Measurements from ENCODE around the gene COX17.
A peak's percentile ranks its signal among the peaks of the same experiment; 100 is the strongest.
"Not testable (repeated sequence)": the region's sequence is repeated elsewhere in the genome, so short reads cannot be mapped to it uniquely, and the experiment has no call there.

COX17 gene

GRCh38 chr3:119676771-119677640 lies at the start of gene COX17:
Gene COX17, minus strand, starts transcription at chr3:119677406. Its CDS starts 96 bp downstream, at chr3:119677310.
- DNase-seq (ENCODE audit: low read depth in 2 of 2) = peak; percentile 93 to 96

- no peak for DNase-seq (ENCODE audit: low read depth in 2 of 2)
Measured at GRCh38 chr3:119726909-119727308, 49.7 kb upstream of the COX17 start.

GRCh38 chr3:119723022-119723421 lies 45.8 kb upstream of the COX17 start:
- DNase-seq (ENCODE audit: low read depth in 2 of 2) = no peak

- DNase-seq (ENCODE audit: low read depth in 2 of 2) = no peak
Measured at GRCh38 chr3:119717520-119717919, 40.3 kb upstream of the COX17 start.

- DNase-seq (ENCODE audit: low read depth in 2 of 2) = no peak
Measured at GRCh38 chr3:119716998-119717397, 39.8 kb upstream of the COX17 start.

GRCh38 chr3:119715105-119715504 lies 37.9 kb upstream of the COX17 start:
- no peak for DNase-seq (ENCODE audit: low read depth in 2 of 2)

- DNase-seq (ENCODE audit: low read depth in 2 of 2) = no peak
Measured at GRCh38 chr3:119703820-119704531, 26.8 kb upstream of the COX17 start.

- peak; percentile 65 to 80 for DNase-seq (ENCODE audit: low read depth in 2 of 2)
Measured at GRCh38 chr3:119702530-119703527, 25.6 kb upstream of the COX17 start, which contains the start of gene CFAP91. Gene CFAP91, plus strand, starts transcription at chr3:119703022. Its CDS starts 77 bp downstream, at chr3:119703099.

- no peak for DNase-seq (ENCODE audit: low read depth in 2 of 2)
Measured at GRCh38 chr3:119700920-119701734, 23.9 kb upstream of the COX17 start.

GRCh38 chr3:119700269-119700919 lies 23.2 kb upstream of the COX17 start:
- DNase-seq (ENCODE audit: low read depth in 2 of 2) = no peak

GRCh38 chr3:119697394-119697793 lies 20.2 kb upstream of the COX17 start:
- DNase-seq (ENCODE audit: low read depth in 2 of 2) = no peak

GRCh38 chr3:119695480-119695879 lies 18.3 kb upstream of the COX17 start:
- no peak for DNase-seq (ENCODE audit: low read depth in 2 of 2)

GRCh38 chr3:119690043-119690656 lies 12.9 kb upstream of the COX17 start:
- no peak for DNase-seq (ENCODE audit: low read depth in 2 of 2)

- DNase-seq (ENCODE audit: low read depth in 2 of 2) = no peak
Measured at GRCh38 chr3:119683421-119683820, 6.2 kb upstream of the COX17 start.

- DNase-seq (ENCODE audit: low read depth in 2 of 2) = no peak
Measured at GRCh38 chr3:119681279-119681678, 4.1 kb upstream of the COX17 start.

GRCh38 chr3:119679874-119680273 lies 2.7 kb upstream of the COX17 start:
- no peak for DNase-seq (ENCODE audit: low read depth in 2 of 2)

- not testable (repeated sequence) for DNase-seq (ENCODE audit: low read depth in 2 of 2)
Measured at GRCh38 chr3:119678209-119678608, 1.0 kb upstream of the COX17 start.

GRCh38 chr3:119677641-119677934 lies 382 bp upstream of the COX17 start:
- no peak for DNase-seq (ENCODE audit: low read depth in 2 of 2)

- no peak for DNase-seq (ENCODE audit: low read depth in 2 of 2)
Measured at GRCh38 chr3:119676020-119676419, 1.2 kb downstream of the COX17 start.

Measured in stimulated activated CD8-positive, alpha-beta memory T cell treated with anti-CD3 and anti-CD28 coated beads, Interleukin-7, amount 100 ng/mL, for 4 hours (primary cell).